ENCODE results near the gene TENT5C. TPM values are rescaled to one million over a fixed set of nuclear protein-coding genes. Genes with fewer than 3 reads are reported as not detected.

Gene TENT5C
- total and polyA plus RNA-seq, 10 of the 15 experiments (the other 5 are each of a cell fraction or from before 2014, with no cell fraction given): 0.19 to 2.4 (median 0.78) TPM

DNA sequence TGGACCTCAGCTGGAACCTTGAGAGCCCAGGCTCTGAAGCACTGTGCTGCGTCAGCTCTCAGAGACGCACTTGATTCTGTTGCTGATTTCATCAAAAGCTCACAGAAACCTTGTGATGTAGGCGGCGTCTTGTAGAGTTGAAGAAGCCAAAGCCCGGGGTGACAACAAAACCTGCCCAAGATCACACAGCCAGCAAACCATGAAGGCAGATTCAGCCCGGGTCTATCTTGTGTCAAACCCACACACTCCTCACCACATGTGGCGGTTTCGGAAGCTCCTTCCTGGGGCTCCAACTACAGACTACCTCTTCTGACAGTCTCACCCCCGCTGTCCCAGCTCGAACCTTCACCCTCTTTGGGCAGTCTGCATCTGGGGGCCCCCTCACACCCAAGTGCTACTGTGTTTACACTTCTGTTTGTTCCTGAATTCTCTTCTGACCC, 50.4 kb downstream of the TENT5C start (continued):
- TF ChIP-seq ZBTB4 (CRISPR knock-in tag; IDR thresholded peaks at IDR 0.05): no peak
- TF ChIP-seq KLF5 (IDR thresholded peaks at IDR 0.05; ENCODE audit: partially characterized antibody): no peak
- no peak for TF ChIP-seq SMC3 (IDR thresholded peaks at IDR 0.05; ENCODE audit: borderline replicate concordance, low read length)
- no peak for TF ChIP-seq USF2 (IDR thresholded peaks at IDR 0.05; ENCODE audit: borderline replicate concordance, low read depth, low read length)
- TF ChIP-seq BMI1 (IDR thresholded peaks at IDR 0.05; ENCODE audit: borderline replicate concordance): no peak
- no peak for TF ChIP-seq RELA (IDR thresholded peaks at IDR 0.05; ENCODE audit: borderline replicate concordance, partially characterized antibody)
- peak; percentile 88 for TF ChIP-seq CREB1 (IDR thresholded peaks at IDR 0.05; ENCODE audit: low read depth)
- TF ChIP-seq YY1 (IDR thresholded peaks at IDR 0.05; ENCODE audit: low read depth, low read length): no peak
- no peak for TF ChIP-seq CHD2 (IDR thresholded peaks at IDR 0.05; ENCODE audit: borderline replicate concordance, low read depth, low read length)
- peak; percentile 95 for TF ChIP-seq RUNX3 (IDR thresholded peaks at IDR 0.05; ENCODE audit: low read length)
- TF ChIP-seq NFYA (IDR thresholded peaks at IDR 0.05; ENCODE audit: borderline replicate concordance, low read depth, low read length): no peak
- no peak for TF ChIP-seq CHD1 (IDR thresholded peaks at IDR 0.05; ENCODE audit: low read depth, low read length)
- TF ChIP-seq NR2C2 (IDR thresholded peaks at IDR 0.05; ENCODE audit: borderline replicate concordance, control insufficient read depth, insufficient read length, low read depth): no peak
- no peak for TF ChIP-seq ZNF207 (IDR thresholded peaks at IDR 0.05; ENCODE audit: borderline replicate concordance)
- no peak for TF ChIP-seq BCL3 (IDR thresholded peaks at IDR 0.05; ENCODE audit: borderline replicate concordance, insufficient read depth, low read depth, low read length, poor library complexity, severe bottlenecking)
- TF ChIP-seq CUX1 (IDR thresholded peaks at IDR 0.05; ENCODE audit: insufficient replicate concordance, low read depth, low read length): no peak
- TF ChIP-seq CBX5 (IDR thresholded peaks at IDR 0.05; ENCODE audit: low read depth): 0 out of 2 replicates have a peak, but pooled peaks have one; percentile 48
- TF ChIP-seq HCFC1 (IDR thresholded peaks at IDR 0.05; ENCODE audit: low read length): 0 out of 2 replicates have a peak, but pooled peaks have one; percentile 8
- no peak for TF ChIP-seq RAD51 (IDR thresholded peaks at IDR 0.05)

Measured in GM12878 (cell line).